BE2C (cell line): ENCODE measurements around the gene TIGD7.

Experiments used
- DNase-seq: peaks from one replicate; pipeline ENCODE4 v3.0.0-alpha.2; 2020
- H3K27me3 ChIP-seq: fragments of 250-450 bp; sonication (Bioruptor Pico); 2 replicates; pipeline ENCODE4 v1.5.1; 2020; ENCODE audit warnings: mild to moderate bottlenecking
- H3K36me3 ChIP-seq: fragments of 250-450 bp; sonication (Bioruptor Pico); 2 replicates; pipeline ENCODE4 v1.5.1; 2020; ENCODE audit warnings: mild to moderate bottlenecking
- H3K4me1 ChIP-seq: fragments of 250-450 bp; sonication (Bioruptor Pico); 2 replicates; pipeline ENCODE4 v1.5.1; 2020
- H3K4me3 ChIP-seq: 2 replicates; pipeline ENCODE4 v1.5.1; 2011; ENCODE audit warnings: low read depth, low read length
- H3K9me3 ChIP-seq: fragments of 250-450 bp; sonication (Bioruptor Pico); 2 replicates; pipeline ENCODE4 v1.5.1; 2020
- TF ChIP-seq, protein P1 (sequence below): IDR thresholded peaks from 2 replicates; pipeline ENCODE4 v1.5.1; 2012; ENCODE audit warnings: mild to moderate bottlenecking, low read depth, low read length

Gene TIGD7

DNA sequence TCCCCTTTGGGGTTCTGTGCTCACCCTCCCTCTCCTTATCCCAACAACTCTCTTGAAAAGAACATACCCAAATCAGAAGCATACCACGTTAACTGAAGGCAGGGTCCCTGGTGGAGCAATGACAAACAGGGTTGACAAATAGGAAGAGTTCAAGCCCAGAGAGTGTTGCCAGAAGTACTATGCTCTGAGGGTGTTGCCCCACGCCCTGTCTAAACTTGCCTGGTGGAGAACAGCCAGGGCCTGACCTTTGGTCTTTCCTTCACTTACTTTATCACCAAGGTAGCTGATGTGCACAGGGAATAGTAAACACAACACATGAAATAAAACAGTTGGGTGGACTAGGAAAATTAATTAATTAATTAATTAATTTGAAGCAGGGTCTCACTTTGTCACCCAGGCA is 23.4 kb upstream of the TIGD7 start:
- Histone ChIP-seq H3K36me3 (no peaks in the 10 kb centered on the region), H3K4me1 (no peaks in the 10 kb centered on the region), H3K4me3 (no peak overlapping the region), H3K9me3 (no peaks in the 10 kb centered on the region), H3K27me3 (peaks cover 19% of the 10 kb centered on the region)
- TF ChIP-seq, protein P1, sequence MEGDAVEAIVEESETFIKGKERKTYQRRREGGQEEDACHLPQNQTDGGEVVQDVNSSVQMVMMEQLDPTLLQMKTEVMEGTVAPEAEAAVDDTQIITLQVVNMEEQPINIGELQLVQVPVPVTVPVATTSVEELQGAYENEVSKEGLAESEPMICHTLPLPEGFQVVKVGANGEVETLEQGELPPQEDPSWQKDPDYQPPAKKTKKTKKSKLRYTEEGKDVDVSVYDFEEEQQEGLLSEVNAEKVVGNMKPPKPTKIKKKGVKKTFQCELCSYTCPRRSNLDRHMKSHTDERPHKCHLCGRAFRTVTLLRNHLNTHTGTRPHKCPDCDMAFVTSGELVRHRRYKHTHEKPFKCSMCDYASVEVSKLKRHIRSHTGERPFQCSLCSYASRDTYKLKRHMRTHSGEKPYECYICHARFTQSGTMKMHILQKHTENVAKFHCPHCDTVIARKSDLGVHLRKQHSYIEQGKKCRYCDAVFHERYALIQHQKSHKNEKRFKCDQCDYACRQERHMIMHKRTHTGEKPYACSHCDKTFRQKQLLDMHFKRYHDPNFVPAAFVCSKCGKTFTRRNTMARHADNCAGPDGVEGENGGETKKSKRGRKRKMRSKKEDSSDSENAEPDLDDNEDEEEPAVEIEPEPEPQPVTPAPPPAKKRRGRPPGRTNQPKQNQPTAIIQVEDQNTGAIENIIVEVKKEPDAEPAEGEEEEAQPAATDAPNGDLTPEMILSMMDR: no peak
- DNase-seq: no peak

DNA sequence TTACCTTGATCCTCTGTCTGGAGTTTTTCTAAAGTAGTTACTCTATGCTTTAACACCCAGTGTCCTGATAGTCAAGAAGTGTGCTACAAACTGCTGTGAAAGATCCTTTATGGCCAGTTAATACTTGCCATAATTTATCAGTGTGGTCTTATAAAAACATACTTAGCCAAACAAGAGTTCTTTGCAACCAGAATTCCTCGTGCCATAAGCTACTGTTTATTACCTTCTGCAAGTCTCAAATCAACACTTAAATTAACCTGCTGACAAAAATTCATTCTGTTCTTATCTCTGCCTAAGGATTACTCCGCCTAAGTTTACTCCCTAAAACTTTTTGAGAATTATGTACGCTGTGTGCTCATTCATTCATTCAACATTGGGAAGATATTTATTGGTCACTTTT is 22.9 kb upstream of the TIGD7 start:
- Histone ChIP-seq H3K4me3 (no peak overlapping the region), H3K9me3 (no peaks in the 10 kb centered on the region), H3K36me3 (no peaks in the 10 kb centered on the region), H3K4me1 (no peaks in the 10 kb centered on the region), H3K27me3 (peaks cover 19% of the 10 kb centered on the region)
- TF ChIP-seq, protein P1: no peak
- DNase-seq: no peak

- Histone ChIP-seq H3K4me1 (no peaks in the 10 kb centered on the region), H3K36me3 (no peaks in the 10 kb centered on the region), H3K9me3 (no peaks in the 10 kb centered on the region), H3K4me3 (no peak overlapping the region), H3K27me3 (peaks cover 19% of the 10 kb centered on the region)
- TF ChIP-seq, protein P1: no peak
- no peak for DNase-seq
These were observed 22.3 kb upstream of the TIGD7 start for GRCh38 chr16:3327514-3327913.

GRCh38 chr16:3321816-3322215 is 16.6 kb upstream of the TIGD7 start:
- peaks cover 8% of the 10 kb centered on the region for H3K9me3 ChIP-seq

GRCh38 chr16:3317315-3317999 is 12.2 kb upstream of the TIGD7 start:
- Histone ChIP-seq H3K27me3 (no peaks in the 10 kb centered on the region), H3K36me3 (peaks cover 58% of the 10 kb centered on the region), H3K4me3 (no peak overlapping the region), H3K4me1 (no peaks in the 10 kb centered on the region), H3K9me3 (peaks cover 8% of the 10 kb centered on the region)
- TF ChIP-seq, protein P1: no peak
- DNase-seq: no peak

More at GRCh38 chr16:3321816-3322215, 16.6 kb upstream of the TIGD7 start:
- H3K4me1 ChIP-seq: no peaks in the 10 kb centered on the region
- peaks cover 9% of the 10 kb centered on the region for H3K27me3 ChIP-seq
- H3K4me3 ChIP-seq: no peak overlapping the region
- peaks cover 25% of the 10 kb centered on the region for H3K36me3 ChIP-seq
- TF ChIP-seq, protein P1: no peak
- no peak for DNase-seq

GRCh38 chr16:3311496-3311895 is 6.3 kb upstream of the TIGD7 start:
- DNase-seq: no peak
- H3K4me3 ChIP-seq: no peak overlapping the region
- peaks cover under 1% of the 10 kb centered on the region for H3K9me3 ChIP-seq
- H3K4me1 ChIP-seq: no peaks in the 10 kb centered on the region
- peaks cover 73% of the 10 kb centered on the region for H3K36me3 ChIP-seq
- no peaks in the 10 kb centered on the region for H3K27me3 ChIP-seq
- TF ChIP-seq, protein P1: no peak
